ENCODE measurements around the gene ZBTB7C. TPM values are rescaled to one million over a fixed set of nuclear protein-coding genes. Genes with fewer than 3 reads are reported as not detected.

Gene ZBTB7C
- total and polyA plus RNA-seq, 10 of the 15 experiments (the other 5 are each of a cell fraction or from before 2014, with no cell fraction given): under 0.01 to 0.08 (median 0.01) TPM; not detected in 7

DNA sequence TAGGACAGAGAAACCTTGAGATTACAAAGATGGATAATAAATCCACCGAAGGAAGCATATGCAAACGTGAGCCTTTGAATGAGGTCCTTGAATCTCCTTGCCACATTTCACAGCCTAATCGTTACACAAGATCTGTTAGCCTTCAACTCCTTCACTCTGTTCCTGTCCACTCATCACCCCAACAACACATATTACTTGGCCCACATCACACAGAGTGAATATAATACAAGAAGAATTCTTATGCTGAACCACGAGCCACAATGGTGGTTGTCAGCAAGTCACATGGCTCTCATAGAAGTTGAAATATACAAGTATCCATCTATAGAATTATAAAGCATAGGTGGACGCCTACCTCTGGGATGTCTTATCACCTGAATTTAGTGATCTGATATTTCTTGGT is 12.6 kb downstream of the ZBTB7C start:
- Histone ChIP-seq H3K79me2 (ENCODE audit: control insufficient read depth, insufficient read depth, low read length) (no peaks in the 10 kb centered on the region), H3K4me1 (ENCODE audit: control insufficient read depth, insufficient read depth, low read length) (no peaks in the 10 kb centered on the region), H3K9ac (ENCODE audit: control insufficient read depth, insufficient read depth, low read length) (no peak overlapping the region), H3K4me2 (ENCODE audit: control insufficient read depth, insufficient read depth) (no peak overlapping the region), H3K9me3 (replicated peaks; ENCODE audit: control insufficient read depth, insufficient read depth, low read length) (no peaks in the 10 kb centered on the region), H4K20me1 (ENCODE audit: control insufficient read depth, insufficient read depth) (no peaks in the 10 kb centered on the region), H3K27ac (ENCODE audit: control insufficient read depth, insufficient read depth) (no peak overlapping the region), H3K4me3 (no peak overlapping the region), H2AFZ (ENCODE audit: control insufficient read depth, low read depth, low read length) (no peak overlapping the region), H3K27me3 (replicated peaks in 1 of 2; ENCODE audit: control insufficient read depth in 2 of 2, insufficient read depth in 2 of 2, low read length in 1 of 2) (peaks cover 2 to 3% of the 10 kb centered on the region in 2 experiments; a peak in 2 of 4 replicates), H3K36me3 (ENCODE audit: control insufficient read depth in 2 of 2, insufficient read depth in 2 of 2, low read length in 1 of 2) (no peaks in the 10 kb centered on the region)
- intact Hi-C loops (cut with micrococcal nuclease; ENCODE audit: unreplicated experiment) (no loop called here), in situ Hi-C loops (cut with MboI) (no loop called here)
- no TSS peak for BruUV-seq (replicated peaks)
- POLR2A ChIA-PET: no interaction called here
- TF ChIP-seq, protein P1, sequence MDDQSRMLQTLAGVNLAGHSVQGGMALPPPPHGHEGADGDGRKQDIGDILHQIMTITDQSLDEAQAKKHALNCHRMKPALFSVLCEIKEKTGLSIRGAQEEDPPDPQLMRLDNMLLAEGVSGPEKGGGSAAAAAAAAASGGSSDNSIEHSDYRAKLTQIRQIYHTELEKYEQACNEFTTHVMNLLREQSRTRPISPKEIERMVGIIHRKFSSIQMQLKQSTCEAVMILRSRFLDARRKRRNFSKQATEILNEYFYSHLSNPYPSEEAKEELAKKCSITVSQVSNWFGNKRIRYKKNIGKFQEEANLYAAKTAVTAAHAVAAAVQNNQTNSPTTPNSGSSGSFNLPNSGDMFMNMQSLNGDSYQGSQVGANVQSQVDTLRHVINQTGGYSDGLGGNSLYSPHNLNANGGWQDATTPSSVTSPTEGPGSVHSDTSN (IDR thresholded peaks at IDR 0.05; ENCODE audit: insufficient replicate concordance, low read depth, low read length): no peak
- no peak for TF ChIP-seq SUPT20H (IDR thresholded peaks at IDR 0.05; ENCODE audit: borderline replicate concordance, control insufficient read depth, low read depth, low read length)
- no peak for TF ChIP-seq KAT2A (conservative IDR thresholded peaks at IDR 0.05; ENCODE audit: control insufficient read depth, low read depth, low read length)
- no peak for TF ChIP-seq JUNB (IDR thresholded peaks at IDR 0.05)
- TF ChIP-seq, protein P2, sequence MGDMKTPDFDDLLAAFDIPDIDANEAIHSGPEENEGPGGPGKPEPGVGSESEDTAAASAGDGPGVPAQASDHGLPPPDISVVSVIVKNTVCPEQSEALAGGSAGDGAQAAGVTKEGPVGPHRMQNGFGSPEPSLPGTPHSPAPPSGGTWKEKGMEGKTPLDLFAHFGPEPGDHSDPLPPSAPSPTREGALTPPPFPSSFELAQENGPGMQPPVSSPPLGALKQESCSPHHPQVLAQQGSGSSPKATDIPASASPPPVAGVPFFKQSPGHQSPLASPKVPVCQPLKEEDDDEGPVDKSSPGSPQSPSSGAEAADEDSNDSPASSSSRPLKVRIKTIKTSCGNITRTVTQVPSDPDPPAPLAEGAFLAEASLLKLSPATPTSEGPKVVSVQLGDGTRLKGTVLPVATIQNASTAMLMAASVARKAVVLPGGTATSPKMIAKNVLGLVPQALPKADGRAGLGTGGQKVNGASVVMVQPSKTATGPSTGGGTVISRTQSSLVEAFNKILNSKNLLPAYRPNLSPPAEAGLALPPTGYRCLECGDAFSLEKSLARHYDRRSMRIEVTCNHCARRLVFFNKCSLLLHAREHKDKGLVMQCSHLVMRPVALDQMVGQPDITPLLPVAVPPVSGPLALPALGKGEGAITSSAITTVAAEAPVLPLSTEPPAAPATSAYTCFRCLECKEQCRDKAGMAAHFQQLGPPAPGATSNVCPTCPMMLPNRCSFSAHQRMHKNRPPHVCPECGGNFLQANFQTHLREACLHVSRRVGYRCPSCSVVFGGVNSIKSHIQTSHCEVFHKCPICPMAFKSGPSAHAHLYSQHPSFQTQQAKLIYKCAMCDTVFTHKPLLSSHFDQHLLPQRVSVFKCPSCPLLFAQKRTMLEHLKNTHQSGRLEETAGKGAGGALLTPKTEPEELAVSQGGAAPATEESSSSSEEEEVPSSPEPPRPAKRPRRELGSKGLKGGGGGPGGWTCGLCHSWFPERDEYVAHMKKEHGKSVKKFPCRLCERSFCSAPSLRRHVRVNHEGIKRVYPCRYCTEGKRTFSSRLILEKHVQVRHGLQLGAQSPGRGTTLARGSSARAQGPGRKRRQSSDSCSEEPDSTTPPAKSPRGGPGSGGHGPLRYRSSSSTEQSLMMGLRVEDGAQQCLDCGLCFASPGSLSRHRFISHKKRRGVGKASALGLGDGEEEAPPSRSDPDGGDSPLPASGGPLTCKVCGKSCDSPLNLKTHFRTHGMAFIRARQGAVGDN (IDR thresholded peaks at IDR 0.05): no peak
- TF ChIP-seq, protein P3, sequence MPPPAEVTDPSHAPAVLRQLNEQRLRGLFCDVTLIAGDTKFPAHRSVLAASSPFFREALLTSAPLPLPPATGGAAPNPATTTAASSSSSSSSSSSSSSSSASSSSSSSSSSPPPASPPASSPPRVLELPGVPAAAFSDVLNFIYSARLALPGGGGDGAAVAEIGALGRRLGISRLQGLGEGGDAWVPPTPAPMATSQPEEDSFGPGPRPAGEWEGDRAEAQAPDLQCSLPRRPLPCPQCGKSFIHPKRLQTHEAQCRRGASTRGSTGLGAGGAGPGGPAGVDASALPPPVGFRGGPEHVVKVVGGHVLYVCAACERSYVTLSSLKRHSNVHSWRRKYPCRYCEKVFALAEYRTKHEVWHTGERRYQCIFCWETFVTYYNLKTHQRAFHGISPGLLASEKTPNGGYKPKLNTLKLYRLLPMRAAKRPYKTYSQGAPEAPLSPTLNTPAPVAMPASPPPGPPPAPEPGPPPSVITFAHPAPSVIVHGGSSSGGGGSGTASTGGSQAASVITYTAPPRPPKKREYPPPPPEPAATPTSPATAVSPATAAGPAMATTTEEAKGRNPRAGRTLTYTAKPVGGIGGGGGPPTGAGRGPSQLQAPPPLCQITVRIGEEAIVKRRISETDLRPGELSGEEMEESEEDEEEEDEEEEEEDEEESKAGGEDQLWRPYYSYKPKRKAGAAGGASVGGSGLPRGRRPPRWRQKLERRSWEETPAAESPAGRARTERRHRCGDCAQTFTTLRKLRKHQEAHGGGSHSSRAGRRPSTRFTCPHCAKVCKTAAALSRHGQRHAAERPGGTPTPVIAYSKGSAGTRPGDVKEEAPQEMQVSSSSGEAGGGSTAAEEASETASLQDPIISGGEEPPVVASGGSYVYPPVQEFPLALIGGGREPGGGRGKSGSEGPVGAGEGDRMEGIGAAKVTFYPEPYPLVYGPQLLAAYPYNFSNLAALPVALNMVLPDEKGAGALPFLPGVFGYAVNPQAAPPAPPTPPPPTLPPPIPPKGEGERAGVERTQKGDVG (CRISPR knock-in tag; IDR thresholded peaks at IDR 0.05): no peak
- TF ChIP-seq TBL1XR1 (IDR thresholded peaks at IDR 0.05; ENCODE audit: low read depth, low read length): no peak
- TF ChIP-seq GABPA (IDR thresholded peaks at IDR 0.05; ENCODE audit: low read depth): no peak
- TF ChIP-seq CHD2 (IDR thresholded peaks at IDR 0.05; ENCODE audit: borderline replicate concordance, low read depth, low read length): no peak
- TF ChIP-seq, protein P4, sequence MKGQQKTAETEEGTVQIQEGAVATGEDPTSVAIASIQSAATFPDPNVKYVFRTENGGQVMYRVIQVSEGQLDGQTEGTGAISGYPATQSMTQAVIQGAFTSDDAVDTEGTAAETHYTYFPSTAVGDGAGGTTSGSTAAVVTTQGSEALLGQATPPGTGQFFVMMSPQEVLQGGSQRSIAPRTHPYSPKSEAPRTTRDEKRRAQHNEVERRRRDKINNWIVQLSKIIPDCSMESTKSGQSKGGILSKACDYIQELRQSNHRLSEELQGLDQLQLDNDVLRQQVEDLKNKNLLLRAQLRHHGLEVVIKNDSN (IDR thresholded peaks at IDR 0.05; ENCODE audit: borderline replicate concordance, extremely low read length, insufficient read depth, low read depth, low read length): no peak
- TF ChIP-seq RFX5 (IDR thresholded peaks at IDR 0.05; ENCODE audit: low read depth, low read length): no peak
- TF ChIP-seq TAF1 (IDR thresholded peaks at IDR 0.05; ENCODE audit: borderline replicate concordance, low read depth, low read length): no peak
- no peak for TF ChIP-seq SMC3 (IDR thresholded peaks at IDR 0.05; ENCODE audit: borderline replicate concordance, low read length)
- no peak for TF ChIP-seq CREB1 (IDR thresholded peaks at IDR 0.05; ENCODE audit: low read depth)
- TF ChIP-seq IRF4 (IDR thresholded peaks at IDR 0.05; ENCODE audit: low read depth, low read length): no peak
- no peak for TF ChIP-seq NBN (IDR thresholded peaks at IDR 0.05)
- TF ChIP-seq NFXL1 (IDR thresholded peaks at IDR 0.05; ENCODE audit: borderline replicate concordance): no peak
- FAIRE-seq: no peak
- CTCF ChIA-PET: no interaction called here
- RAD21 ChIA-PET (ENCODE audit: unreplicated experiment): no interaction called here
- no peak for ATAC-seq
- no peak for DNase-seq (ENCODE audit: low read depth, low spot score)
- SMC1A ChIA-PET (ENCODE audit: uncharacterized antibody, unreplicated experiment): no interaction called here
- 34% methylated on average over 5 of the region's 5 CpGs for WGBS (ENCODE audit: insufficient coverage, insufficient replicate concordance, low lambda C conversion rate, missing lambda C conversion rate)

Data from GM12878 (cell line).